ENCODE measurements around the gene MBTPS1.

GRCh38 chr16:84071121-84071520, 45.6 kb downstream of the MBTPS1 start:
- TF ChIP-seq CTCF (IDR thresholded peaks at IDR 0.05) (no peak), POLR2A (IDR thresholded peaks at IDR 0.05) (no peak)

Measured in ovary (tissue), 3 donors.